GM19397 (cell line): ENCODE measurements around the gene TBX18.

Source experiments
- ATAC-seq: cut with Tn5 transposase; IDR thresholded peaks from one replicate; pipeline ENCODE4 v1.9.1; 2021; ENCODE audit warnings: mild to moderate bottlenecking, moderate library complexity; ENCODE audit not compliant: unreplicated experiment

Gene TBX18

DNA sequence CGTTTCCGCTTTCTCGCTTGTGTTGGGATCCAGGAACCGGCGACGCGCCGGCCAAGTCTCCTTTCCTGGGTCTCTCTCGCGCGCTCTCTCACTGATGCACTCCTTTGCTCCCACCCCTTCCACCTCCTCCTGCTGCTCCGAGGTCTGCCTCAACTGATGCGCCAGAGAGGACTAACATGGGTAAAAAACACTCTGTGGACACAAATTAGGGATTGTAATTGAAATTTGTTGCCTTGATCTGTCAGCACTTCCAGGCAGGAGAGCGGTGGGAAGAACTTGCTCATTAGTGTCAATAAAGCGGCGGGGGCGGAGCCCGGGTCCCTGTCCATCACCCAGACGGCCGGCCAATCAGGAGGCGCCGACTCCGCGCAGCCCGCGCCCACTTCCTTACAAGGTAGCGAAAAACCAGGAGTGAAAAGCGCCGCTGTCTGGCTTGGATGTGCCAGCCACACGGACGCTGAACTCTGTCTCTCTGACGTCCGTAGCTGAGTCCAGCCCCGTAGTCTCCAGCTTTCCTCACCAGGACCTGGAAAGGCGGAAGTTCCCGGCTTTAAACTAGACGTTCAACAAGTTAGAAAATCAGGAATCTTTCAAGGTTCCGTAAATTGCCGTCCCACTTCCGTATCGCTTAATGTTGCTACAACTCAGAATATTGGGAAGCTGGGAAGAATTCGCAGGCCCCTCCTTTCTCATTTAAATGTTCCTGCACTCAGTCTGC is at the start of gene TBX18:
Gene TBX18, minus strand, starts transcription at position 267 of the 718 bp plus-strand sequence. CDS start 417 bp downstream, outside the sequence.
- ATAC-seq = peak; percentile 66

DNA sequence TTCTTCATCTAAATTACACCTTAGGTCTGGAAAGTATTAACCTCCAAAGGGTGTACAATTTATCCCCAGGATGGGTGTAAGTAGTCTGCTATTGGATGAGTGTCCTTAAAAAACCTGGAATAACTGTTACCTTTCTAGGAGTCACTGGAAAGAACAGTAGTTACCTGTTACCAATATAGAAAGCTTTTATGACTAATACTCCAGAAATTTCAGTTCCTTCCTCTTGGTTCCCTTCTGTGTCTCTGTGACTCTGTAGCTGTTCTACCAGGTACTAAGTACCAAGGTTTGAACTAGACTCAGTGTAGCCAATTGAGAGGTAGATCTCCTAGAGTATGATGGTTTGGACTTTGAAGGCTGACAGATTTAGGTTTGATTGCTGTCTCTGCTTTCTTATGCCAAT is 47.0 kb upstream of the TBX18 start:
- ATAC-seq = no peak

DNA sequence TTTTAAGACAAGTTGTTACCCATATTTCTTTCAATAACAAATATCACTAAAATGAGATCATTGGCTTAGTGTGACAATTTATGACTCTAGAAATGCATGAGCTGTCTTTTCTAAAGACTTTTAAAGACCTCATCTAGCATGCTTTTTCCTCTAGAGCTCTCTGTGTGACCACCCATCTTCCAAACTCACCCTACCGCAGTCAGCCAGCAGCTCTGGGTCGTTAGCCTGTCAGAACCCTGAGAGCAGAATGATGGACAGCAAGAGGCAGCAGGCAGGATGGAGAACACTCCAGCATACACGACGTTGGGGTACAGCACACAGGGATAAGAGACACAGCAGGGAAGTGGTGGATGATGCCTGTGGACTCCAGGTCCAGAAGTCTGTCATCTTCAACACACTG is 45.1 kb upstream of the TBX18 start:
- ATAC-seq = no peak

DNA sequence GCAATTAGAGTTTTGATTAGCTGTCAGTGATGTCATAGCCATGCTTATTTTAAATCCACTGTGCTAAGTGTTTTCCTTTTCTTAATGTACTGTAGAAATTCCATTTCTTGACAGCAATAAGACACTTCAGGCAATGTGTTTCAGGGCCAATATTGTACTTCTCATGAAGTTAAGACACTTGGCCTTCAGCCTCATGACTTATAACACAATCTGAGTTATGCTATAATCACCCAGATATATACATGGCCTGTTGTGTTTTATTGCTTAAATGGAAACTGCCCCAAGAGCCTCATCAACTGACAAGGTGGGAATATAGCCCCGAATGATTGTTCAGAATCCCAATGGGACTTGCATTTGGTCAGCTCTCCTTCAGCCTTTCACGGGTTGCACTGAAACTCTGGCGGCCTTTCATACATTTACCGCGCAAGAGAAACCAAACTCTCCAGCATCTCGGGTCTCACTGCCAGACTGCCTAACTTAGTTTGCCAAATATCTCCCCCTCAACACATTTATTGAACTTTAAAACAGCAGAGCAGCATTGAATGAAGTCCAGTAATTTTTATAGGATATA is 44.2 kb upstream of the TBX18 start:
- ATAC-seq = no peak

DNA sequence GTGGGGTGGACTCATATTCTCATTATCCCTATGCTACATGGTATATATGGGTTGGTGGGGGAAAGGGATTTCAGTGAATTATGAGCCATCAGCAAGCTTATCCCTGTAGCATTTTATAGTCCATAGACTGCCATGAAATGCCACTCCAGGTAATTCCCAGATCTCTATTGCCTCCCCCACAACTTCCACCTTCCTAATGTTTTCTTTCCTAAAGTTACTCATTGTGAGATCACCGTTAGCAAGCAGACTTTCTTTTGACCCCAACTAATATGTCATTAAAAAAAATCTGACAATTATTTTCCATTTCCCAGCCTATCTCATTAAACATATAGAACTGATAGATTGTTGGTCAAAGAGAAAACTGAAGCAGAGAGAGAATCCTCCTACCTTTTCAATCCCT is 40.7 kb upstream of the TBX18 start:
- ATAC-seq = no peak

DNA sequence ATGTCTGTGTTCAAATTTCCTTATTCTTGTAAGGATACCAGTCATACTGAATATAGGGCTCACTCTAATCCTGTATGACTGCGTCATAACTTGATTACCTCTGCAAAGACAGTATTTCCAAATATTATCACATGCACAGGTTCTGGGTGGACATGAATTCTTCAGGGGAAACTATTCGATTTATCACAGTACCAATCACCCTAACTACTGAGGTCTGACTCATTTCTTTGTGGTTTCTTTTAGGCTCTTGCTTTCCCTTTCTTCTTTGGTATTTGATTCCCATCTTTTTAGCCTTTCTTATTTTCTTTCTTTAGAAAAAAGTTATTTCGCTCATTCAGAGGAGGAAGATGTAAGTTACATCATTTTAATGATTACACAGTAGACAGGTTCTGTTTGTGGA is 40.3 kb upstream of the TBX18 start:
- no peak for ATAC-seq

DNA sequence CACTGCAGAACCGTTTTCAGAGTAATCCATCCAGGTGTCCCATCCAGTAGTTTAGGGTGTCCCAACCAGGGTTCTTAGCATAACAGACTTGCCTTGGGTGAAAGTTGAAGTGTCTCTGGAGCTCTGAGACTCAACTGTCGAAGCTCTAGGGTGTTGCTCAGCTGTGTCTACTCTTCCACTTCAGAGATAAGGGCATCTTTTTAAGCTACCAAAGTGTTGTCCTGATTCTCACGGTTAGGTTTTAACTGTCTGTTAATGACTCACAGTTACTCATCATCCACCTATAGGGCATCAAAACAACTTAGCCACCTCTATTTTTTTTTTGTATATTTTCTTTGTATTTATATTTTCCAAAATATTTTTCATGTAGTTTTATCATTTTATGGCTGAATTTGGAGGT is 36.9 kb upstream of the TBX18 start:
- no peak for ATAC-seq

DNA sequence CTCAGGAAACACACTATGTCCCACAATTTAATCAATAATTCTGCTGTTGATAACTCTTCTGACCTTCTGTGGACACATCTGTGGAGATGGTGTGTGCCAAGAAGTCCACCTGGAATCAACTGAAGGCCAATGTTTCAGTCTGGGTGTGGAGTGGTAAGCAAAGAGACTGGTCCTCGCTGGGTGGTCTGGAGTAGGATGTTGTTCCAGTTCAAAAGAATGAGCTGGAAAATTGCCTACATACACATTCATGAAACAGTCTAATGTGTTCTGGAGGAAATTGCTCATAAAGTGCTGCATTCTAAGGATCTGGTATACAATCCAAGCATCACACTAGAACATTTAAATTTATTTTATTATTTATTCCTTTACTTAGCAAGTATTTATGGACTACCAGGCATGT is 33.9 kb upstream of the TBX18 start:
- ATAC-seq = no peak

DNA sequence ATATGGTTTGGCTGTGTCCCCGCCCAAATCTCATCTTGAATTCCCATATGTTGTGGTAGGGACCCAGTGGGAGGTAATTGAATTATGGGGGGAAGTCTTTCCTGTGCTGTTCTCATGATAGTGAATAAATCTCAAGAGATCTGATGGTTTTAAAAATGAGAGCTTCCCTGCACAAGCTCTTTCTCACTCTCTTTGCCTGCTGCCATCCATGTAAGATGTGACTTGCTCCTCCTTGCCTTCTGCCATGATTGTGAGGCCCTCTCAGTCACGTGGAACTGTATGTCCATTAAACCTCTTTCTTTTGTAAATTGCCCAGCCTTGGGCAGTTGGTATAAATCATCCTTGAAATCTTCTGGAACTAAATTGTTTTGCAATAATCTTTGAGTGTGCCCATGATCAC is 31.9 kb upstream of the TBX18 start:
- no peak for ATAC-seq

DNA sequence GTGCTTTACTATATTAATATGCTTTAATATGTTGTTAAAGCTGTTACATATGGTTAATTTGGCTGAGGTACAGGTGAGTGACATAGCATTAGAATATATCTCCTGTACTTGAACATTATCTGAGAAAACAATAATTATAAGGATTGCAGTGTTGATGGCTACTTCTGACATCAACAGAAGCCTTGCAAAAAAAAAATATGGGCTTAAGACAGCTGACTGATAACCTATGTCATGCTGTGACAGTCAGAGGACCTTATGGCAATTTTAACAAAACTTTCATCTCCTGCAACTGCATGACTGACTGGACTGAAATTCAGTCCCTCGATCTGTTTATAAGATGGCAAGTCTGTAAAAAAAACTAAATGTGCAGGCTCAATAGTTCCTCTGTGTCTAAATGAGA is 27.5 kb upstream of the TBX18 start:
- no peak for ATAC-seq

DNA sequence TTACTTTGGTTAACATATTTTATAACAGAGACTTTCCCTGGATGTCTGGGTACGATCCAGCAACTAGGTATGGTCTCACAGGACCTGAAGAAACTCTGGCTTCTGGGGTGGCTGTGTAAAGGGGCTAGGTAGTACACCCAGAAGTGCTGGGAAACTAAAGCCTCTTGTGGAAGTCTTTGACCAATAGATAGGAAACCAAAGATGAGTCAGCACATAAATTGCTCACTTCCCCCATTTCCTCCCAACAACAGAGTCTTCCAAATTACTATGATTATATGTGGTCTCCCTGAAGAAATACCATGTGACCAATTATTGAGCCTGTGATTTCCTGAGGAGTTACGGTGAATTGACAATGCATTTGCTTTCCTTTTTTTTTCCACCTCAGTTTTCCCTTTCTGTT is 26.8 kb upstream of the TBX18 start:
- no peak for ATAC-seq

DNA sequence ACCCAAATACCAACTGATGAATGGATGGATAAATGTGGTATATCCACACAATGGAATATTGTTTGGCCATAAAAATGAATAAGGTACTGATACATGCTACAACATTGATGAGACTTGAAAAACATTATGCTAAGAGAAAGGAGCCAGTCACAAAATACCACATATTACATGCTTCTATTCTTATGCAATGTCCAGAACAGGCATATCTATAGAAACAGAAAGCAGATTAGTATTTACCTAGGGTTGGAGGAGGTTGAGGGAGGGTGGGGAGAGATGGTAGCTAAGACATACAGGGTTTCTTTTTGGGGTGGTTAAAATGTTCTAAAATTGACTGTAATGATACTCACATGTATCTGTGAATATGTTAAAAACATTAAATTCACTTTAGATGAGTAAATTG is 24.8 kb upstream of the TBX18 start:
- no peak for ATAC-seq

DNA sequence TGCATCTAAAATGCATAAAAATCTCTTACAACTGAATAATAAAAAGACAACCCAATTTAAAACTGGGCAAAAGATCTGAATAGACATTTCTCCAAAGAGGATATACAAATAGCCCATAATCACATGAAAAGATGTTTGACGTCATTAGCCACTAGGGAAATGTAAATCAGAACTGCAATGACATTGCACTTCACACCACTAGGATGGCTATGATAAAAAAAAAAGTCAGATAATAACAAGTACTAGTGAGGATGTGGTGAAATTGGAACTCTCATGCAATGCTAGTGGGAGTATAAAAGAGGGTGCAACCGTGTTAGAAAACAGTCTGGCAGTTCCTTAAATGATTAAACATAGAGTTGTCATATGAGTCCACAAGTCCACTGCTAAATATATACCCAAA is 24.3 kb upstream of the TBX18 start:
- ATAC-seq = no peak

DNA sequence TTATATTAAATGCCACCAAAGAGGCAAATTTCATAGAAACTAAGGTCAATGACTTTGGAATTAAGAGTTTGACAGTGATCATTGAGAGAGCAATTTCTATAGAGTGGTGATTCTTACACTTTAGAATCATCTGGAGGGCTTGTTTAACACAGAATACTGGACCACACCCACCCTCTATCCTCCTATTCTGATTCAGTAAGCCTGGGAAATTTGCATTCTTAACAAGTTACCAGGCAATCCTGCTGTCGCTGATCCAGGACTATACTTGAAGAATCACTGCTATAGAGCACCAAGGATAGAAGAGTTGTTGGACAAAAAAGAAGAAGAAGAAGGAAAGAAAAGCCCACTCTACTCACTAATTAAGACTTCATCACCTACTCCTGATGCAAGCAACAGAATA is 21.3 kb upstream of the TBX18 start:
- no peak for ATAC-seq

DNA sequence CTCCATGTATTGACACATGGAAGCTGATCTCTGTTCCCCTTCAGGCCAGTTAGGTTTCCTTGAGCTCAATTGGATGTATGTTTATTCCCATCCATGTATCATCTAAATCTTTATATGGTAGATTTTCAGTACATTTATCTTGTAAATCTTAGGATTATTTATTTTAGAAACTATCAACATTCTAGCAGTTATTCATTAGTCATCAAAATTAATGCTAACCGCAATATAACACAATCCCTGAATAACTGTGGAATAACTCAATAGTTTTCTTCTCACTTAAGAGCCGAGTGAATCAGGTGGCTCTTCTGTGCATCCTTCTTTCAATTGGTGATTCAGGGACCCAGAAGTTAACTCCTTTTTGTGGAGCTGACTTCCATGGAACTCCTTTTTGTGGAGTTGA is 15.5 kb upstream of the TBX18 start:
- no peak for ATAC-seq

DNA sequence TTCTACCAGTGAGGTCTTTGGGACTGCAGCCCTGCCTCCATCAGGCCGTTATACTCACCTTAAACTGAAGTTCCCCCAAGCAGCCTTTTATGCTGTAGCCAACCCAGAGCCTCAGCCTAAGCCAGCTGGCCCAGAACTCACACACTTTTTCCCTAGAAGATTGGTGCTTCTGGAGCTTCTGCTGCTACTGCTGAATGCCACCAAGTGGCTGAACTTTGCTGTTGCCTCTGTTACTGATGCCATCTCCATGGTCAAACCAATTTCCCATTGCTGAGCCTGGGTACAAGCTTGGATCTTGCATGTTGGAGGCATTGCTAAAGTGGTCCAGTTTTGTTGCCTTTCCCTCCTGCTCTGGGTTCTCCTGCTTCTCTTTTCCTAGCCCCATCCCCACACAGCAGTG is 15.0 kb upstream of the TBX18 start:
- no peak for ATAC-seq

DNA sequence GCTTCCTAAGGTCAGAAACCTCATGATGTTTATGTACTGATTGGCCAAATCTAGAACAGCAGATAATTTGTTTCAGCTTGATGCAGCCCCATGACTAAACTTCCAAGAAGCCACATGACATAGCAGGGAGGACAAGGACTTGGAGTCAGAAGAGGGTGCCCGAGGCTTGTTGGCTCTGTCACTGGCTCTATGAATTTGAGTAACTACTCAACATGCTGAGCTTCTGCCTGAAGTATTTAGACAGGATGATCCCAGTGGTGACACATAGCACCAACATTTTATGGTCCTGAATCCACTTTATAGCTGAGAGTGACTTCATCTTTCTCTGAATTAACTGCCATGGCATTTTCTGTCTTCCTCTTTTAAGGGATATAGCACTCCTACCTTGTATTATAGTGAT is 13.5 kb upstream of the TBX18 start:
- ATAC-seq = no peak

DNA sequence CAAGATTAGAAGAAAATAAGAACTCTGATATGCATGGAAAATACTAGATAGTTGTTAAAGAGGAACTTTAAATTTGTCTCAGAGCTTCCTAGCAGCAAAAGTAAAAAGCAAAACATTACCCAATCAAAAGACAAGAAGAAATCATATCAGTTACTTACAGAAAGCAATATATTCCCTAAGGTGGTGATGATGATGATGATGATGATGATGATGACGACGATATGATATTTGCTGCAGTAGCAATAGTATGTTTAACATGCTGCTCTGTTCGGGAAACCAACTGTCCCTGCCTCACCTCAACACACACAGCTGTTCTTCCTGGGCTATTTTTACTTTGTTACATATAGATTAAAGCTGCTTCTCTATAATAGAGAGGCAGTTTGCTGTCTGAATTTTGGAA is 12.0 kb upstream of the TBX18 start:
- no peak for ATAC-seq

DNA sequence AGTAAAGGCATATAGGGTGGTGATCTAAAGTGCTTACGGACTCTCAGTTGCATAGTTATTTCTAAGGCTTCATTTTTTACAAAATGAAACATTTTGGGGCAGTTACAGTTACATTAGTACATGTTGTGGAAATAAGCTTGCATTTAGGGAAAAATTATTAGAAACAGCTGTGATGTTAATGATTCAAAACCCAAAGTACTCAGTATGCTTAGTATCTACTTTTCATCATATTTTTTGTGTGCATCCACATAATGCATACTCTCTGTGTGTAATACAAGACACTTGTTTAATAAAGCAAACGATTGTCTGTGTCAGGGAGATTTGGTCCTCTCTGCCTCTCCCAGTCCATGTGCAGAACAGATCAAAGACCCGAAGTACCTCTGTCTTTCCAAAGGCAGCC is 11.4 kb upstream of the TBX18 start:
- ATAC-seq = no peak

DNA sequence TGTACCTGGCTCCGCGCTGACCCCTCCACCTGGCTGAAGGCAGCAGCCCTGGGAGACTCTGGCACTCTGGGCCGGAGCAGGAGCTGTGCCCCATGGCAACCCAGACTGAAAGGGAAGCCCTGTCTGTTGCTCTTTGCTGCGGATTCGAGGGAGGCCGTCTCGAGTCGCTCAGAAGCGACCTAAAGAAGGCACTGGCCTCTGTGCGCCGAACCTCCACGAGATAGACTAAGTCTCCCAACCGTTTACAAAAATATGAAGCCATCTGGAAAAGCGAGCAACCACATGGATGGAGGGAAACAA is 10.5 kb upstream of the TBX18 start:
- ATAC-seq = peak; percentile 13

DNA sequence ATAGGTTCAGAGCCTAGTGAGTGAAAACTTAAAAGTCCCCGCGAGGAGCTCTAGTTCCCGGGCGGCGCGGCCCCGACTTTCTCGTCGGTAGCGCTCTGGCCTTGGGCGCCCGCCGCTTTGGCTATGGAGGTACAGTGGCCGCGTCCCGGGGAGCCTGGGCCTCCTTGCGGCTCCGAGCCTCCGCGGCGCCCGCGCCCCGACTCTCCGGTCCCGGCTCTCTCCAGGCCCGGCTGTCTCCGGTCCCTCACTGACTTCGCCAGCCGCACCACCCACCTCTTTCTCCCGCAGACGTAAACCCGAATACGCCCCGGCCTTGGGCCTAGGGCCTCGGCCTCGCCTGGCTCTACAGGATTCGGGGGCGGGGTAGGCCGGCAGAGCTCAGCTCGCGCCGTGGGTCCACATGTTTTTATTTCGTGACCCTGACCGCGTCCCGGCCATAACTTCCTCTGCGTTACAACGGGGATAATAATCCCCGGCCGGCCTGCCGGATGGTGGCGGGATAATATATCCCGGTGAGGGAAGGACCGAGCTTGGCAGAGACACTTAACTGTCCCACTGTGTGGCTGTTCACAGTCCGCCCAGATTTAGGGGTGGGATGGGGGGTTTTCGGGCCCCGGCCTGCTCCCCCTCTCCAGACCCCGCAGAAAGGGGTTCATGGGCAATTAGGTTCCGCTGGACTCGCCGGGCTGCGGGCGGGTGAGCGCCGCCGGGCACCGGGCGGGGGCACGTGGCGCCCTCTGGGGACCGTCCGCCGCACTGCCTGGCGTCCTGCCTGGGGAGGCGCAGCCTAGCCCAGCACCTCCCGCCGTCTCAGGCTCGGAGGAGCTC is 10.0 kb upstream of the TBX18 start:
- ATAC-seq = peak; percentile 84

DNA sequence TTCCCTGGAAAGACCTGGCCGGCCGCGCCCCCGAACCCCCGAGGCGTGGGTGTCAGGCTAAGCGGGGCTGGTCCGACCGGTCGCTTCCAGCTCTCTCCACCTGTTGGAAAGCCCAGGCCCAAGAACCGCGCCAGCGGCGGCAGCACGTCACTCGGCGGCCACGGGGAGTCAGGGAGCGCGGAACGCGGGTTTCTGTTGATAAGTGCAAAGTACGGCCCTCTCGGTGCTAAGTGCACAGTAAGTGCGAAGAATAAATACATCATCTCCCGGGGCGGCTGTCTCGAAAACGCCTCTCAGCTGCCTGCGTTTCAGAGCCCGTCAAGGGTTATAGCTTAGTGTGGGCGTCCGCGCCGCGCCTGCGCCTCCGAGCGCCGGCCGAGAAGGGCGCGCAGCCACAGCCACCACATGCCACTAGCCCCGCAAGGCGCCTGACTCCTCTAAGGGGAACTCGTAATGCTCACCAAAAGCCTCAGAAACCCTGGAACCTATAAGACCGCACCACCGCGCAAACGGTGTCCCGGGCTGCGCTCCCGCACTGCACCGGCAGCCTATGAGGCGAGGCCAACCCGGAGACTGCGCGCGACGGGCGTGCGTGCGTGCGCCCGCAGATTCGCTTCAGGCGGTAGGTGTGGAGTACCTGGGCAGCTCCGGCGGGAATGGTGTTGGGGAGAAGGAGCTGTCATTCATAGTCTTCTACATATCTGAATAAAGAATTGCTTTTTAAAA is 9.2 kb upstream of the TBX18 start:
- ATAC-seq = no peak
